SKM-1 (cell line): ENCODE data around the gene SIGLEC7.
"Not testable (repeated sequence)": the region's sequence is repeated elsewhere in the genome, so short reads cannot be mapped to it uniquely, and the experiment has no call there.

Source experiments
- DNase-seq: peaks from one replicate; lab custom pipeline; 2025; ENCODE audit not compliant: unreplicated experiment; lab: John Stamatoyannopoulos, UW

The SIGLEC7 gene

DNA sequence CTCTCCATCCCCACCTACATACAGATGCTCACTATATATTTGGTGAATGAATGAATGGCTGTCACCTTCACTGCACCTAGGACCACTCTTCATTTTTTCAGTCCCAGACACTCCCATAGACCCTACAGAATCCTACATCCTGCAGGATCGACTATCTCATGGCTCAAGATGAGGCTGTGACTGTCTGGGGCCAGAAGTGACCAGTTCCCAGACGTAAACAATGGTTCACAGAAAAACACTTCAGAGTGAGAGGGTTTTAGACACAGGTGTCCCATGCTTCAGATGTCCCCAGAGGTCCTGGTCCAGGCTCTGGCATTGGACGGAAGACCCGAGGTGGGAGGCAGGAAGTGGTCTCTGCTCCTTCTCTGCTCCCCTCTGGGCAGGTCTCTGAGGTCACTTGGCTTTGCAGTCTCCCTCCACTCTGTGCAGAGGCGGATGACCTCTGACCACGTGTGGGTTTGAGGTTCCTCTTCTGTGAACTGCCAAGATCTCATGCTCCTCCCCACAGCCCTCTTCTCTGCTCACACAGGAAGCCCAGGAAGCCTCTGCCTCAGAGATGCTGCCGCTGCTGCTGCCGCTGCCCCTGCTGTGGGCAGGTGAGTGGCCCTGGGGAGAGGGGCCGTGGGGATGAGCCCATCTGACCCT, 24.9 kb downstream of the SIGLEC7 start:
- peak; percentile 24 for DNase-seq

DNA sequence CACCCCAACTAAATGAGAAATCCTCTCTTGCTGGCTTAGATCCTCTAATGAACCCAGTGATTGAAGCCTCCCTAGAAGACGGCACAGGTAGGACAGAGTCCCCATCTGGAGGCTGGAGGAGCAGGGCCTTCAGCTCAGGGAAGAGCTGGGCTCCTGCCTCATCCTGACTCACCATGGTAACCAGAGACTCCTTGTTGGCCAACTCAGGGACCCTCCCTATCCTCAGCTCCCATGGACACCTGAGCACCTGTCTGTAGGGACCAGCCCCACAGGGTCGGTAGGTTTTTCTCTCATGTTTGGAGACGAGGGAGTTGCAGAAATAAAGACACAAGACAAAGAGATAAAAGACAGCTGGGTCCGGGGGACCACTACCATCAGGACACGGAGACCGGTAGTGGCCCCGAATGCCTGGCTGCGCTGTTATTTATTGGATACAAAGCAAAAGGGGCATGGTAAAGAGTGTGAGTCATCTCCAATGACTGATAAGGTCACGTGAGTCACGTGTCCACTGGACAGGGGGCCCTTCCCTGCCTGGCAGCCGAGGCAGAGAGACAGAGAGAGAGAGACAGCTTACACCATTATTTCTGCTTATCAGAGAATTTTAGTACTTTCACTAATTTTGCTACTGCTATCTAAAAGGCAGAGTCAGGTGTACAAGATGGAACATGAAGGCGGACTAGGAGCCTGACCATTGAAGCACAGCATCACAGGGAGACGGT, 26.6 kb downstream of the SIGLEC7 start:
- no peak for DNase-seq

GRCh38 chr19:51169283-51169918, 27.3 kb downstream of the SIGLEC7 start:
- not testable (repeated sequence) for DNase-seq

- DNase-seq: no peak
Measured at GRCh38 chr19:51172223-51172622, 30.1 kb downstream of the SIGLEC7 start.

DNA sequence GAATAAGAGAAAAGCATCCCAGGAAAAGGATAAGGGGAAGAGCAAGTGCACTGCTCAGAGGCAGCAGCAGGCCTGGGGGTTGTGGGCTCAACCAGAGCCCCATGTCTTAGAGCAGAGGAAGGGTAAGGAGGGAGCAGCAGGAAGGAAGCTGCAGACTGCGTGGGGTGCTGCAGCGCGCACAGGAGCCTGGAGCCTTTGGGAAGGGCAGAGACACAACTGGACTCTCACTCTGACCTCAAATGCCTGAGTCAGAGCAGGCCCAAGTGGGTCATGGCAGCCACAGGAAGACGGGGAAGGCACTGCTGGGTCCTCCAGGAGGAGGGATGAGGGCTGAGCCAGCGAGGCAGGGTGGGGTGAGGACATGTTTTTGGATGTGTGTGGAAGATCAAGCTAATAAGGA, 31.6 kb downstream of the SIGLEC7 start:
- DNase-seq: no peak

DNA sequence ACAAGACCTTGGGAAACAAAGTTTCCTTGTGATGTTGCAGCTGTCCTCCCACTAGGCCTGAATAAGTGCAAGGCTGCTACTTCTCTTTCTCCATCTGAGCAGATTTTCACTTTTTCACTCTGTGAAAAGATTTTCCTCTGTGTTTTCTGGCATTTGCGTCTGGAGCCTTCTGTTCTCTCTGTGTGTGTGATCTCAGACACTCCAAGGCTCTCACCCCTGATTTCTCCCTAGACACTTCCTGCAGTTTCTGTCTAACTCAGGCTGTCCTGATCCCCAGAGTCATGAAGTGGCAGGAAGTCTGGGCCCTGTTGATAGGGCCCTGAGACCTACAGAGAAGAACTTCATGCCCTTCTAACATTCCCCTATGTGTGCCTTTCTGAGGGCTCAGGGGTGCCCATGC, 37.2 kb downstream of the SIGLEC7 start:
- DNase-seq: no peak

DNA sequence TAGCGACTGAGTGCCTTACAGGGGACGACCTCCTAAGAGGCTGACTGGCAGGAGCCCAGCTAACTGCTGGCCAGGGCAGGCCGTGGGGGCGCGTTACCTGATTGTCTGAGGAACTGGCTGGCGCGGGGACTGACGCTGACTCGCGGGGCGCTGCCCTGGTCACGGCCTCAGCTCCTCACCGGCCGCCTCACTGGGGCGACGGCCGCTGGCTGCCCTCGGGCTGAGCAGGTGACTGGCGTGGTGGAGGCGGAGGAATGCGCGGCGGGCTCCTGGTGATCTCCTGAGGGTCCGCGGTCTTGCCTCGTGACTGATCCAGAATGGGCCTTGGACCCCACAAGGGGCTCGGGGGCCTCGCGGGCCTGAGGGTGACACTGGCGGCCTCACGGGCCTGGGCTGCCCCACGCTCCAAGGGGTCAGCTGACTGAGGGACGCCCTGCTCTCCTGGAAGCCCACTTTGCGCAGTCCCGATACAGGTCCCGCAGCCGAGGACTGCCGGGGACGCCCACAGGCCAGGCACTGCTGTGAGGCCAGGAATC, 39.3 kb downstream of the SIGLEC7 start:
- DNase-seq: no peak

GRCh38 chr19:51181913-51182419, 39.9 kb downstream of the SIGLEC7 start:
- peak; percentile 26 for DNase-seq

GRCh38 chr19:51183629-51184028, 41.5 kb downstream of the SIGLEC7 start:
- DNase-seq: no peak

DNA sequence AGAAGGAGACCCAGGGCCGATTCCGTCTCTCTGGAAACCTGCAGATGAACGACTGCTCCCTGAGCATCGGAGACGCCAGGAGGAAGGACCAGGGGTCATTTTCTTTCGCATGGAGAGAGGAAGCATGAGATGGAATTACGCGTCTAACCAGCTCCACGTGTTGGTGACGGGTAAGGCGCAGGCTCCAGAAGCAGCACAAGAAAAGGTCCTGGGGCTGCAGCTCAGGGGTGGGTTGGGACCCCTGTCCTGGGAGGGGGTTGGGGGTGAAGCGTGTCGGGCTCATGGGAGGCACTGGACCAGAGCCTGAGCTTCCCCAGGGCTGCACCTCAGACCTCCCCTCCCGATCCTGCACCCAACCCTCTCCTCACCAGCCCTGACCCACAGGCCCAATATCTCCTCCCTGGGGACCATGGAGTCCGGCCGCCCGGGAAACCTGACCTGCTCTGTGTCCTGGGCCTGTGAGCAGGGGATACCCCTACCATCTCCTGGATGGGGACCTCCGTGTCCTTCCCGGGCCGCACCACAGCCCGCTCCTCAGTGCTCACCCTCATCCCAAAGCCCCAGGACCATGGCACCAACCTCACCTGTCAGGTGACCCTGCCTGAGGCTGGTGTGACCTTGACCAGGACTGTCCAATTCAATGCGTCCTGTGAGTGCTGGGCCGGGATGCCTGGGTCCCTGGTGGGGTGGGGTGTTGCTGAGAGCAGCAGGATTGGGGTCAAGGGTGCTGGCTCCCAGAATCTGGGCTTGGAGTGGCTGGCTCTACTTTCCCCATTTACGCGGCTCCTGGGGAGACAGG, 43.2 kb downstream of the SIGLEC7 start:
- DNase-seq: no peak

DNA sequence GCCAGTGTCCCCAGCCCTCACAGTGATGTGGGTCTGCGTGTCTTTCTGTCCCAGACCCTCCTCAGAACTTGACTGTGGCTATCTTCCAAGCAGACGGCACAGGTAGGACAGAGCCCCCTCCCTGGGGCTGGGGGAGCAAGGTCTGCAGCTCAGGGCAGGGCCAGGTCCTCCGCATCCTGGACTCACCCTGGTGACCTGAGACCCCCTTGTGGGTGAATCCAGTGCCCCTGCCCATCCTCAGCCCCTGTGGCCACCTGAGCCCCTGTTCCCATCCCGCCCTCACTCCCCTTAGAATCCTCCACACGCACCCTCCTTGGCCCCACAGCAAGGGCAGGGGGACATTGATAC, 43.7 kb downstream of the SIGLEC7 start:
- no peak for DNase-seq

DNA sequence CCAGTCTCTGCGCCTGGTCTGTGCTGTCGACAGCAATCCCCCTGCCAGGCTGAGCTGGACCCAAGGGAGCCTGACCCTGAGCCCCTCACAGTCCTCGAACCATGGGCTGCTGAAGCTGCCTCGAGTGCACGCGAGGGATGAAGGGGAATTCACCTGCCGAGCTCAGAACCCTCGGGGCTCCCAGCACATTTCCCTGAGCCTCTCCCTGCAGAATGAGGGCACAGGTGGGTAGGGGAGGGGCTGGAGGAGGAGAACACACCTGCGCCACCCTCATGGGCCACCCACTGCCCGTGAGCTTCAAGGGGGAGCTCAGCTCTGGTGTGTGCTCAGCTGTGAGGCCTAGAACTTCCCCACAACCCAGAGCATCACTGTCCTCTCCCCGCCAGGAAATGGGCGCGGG, 44.2 kb downstream of the SIGLEC7 start:
- DNase-seq: no peak

- no peak for DNase-seq
Measured at GRCh38 chr19:51187395-51188226, 45.5 kb downstream of the SIGLEC7 start.

DNA sequence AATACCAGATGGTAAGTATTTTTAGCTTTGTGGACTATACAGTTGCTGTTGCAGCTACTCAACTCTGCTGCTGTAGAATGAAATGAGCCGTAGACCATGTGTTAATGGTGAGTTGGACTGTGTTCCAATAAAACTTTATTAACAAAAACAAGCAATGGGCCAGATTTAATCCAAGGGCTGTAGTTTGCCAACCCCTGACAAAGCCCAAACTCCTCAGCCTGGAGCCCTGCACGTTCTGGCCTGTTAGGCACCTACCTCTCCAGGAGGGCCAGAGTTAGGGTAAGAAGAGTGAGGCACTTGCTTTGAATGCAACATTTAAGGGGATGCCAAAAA, 46.1 kb downstream of the SIGLEC7 start:
- no peak for DNase-seq

DNA sequence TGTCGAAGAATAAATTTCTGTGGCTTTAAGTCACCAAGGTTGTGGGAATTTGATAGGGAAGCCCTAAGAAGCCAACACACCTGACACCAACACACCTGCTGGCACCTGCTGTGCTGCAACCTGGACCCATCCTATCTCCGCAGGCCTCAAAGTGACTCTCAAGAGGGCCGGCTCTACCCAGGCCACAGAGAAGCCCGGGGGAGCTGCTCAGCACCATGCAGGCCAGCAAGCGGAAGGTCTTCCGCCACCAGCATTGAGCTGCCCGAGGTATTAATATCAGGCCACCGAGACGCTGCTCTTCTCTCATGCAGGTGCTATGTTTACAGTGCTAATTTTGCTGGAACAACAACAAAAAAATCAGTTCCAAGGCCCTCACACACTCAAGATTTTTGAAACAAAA, 50.6 kb downstream of the SIGLEC7 start:
- no peak for DNase-seq

- no peak for DNase-seq
Measured at GRCh38 chr19:51194527-51195315, 52.6 kb downstream of the SIGLEC7 start.

- no peak for DNase-seq
Measured at GRCh38 chr19:51195316-51195586, 53.1 kb downstream of the SIGLEC7 start.

DNA sequence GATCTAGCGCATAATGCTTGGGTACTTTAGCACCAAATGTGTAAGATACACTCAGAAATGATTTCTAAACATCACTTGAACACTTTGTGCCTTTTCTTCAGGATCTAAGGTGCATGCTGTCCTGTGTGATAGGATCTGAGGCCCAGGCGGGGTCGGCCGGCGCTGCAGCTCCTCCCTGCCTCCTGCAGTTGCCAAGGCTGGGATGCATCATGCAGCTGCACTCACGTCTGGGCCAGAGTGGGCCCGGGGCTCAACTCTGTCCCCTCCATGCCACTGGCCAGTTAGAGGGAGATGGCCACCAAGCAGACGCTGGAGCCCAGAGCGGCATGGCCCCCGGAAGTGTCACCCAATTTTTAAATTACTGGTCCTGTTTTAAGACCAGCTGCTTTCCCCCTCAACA, 53.5 kb downstream of the SIGLEC7 start:
- no peak for DNase-seq

- no peak for DNase-seq
Measured at GRCh38 chr19:51196181-51196580, 54.1 kb downstream of the SIGLEC7 start.

DNA sequence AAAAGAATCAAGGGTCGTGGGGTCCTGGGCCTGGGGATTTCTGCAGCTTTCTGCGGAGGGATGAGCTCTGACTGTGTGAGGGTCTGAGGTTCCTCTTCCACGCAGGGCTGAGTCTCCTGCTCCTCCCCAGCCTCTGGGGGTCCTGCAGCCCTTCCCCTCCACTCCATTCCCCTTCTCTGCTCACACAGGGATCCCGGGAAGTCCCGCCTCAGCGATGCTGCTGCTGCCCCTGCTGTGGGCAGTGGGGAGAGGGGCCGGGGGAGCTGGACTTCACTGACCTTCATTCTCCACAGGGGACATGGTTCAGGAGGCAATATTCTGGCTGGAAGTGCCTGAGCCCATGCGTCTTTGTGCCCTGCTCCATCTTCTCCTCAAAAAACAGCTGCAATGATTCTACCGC, 56.5 kb downstream of the SIGLEC7 start:
- no peak for DNase-seq
